HG03135 (cell line): ENCODE results near the gene MEF2C.

Experiments used
- ATAC-seq: cut with Tn5 transposase; IDR thresholded peaks from one replicate; pipeline ENCODE4 v1.9.1; 2021; ENCODE audit warnings: mild to moderate bottlenecking, moderate library complexity; ENCODE audit not compliant: unreplicated experiment

Gene MEF2C

DNA sequence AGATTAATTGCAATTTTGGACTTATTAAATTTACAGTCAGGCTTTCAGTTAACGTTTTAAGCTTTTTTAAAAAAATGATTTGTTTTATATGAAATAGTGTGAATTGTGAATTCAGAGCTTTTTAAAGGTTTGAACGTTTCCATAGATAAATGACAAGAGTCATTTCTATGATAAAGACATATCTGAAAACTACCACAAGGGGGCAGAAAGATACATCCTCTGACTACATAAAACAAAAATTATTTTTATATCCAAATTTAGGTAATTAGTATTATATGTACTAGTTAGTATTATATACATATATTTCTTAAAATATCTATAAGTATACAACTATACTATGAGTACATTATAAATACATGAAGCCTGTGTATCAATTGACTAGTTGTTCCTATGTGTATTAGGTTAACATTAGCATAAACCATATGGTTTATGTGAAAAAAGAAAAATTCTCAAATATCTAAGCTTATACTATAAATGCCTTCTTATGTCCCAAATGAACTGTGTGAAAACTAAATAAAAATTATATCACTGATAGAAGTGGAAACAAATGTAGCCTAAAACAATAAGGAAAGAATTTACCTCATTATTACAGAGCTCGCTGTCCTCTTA, 155.2 kb downstream of the MEF2C start:
- ATAC-seq = no peak

DNA sequence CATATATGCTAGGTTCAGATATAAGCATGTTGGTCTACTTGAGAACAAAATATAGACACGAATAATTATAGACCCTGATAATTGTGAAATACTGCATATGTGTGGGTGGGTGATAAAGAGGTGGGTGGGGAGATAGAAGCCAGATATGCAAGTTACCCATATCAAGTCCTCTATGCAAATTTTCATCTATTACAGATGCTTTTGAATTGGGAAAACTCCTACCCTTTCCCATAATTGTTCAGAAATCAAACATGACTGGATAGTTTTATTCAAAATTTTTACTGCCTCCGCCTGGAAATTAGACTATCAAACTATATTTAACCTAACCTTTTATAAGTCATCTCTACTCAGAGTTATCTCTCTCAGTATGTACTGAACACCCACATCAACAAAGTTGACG, 157.5 kb downstream of the MEF2C start:
- no peak for ATAC-seq

DNA sequence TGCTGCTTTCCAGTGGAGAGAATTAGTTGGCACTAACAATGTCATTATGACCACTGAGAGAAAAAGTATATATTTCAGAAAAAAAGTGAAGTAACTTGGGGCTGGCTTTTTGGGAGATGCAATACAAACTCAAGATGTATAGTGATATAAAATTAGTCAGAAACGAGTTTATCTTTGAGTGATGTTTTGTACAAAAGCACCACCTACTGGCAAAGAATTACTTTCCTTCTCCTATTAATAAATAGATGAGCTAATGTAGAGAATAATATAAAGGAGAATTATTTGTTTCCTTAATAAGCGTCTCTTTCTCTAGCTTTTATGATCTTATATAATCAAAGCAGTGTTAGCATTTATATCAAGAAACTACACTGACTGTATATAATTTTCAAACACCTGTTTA, 158.8 kb downstream of the MEF2C start:
- ATAC-seq = no peak

DNA sequence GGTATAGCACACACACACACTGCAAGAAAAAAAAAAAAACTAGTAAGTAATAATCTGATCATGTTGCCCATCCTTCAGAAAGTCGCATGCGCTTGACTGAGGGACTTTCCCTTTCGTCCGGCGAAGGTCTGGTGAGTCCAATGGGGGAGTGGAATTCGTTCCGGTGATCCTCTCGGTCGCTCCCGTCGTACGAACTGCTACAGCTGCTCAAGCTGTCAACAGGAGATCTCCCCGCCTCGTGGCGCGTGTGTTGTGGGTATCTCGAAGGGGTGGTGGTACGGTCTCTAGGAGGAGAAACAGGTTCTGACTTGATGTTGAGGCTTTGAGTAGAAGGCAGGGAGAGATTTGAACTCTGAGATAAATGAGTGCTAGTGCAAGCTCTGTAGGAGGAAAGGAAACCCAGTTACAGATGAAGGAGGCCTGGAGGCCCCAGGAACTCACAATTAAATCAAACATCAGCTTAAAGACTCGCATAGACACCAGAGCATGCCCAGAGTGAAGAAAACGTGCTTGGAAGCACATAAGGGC, 160.4 kb downstream of the MEF2C start:
- no peak for ATAC-seq

DNA sequence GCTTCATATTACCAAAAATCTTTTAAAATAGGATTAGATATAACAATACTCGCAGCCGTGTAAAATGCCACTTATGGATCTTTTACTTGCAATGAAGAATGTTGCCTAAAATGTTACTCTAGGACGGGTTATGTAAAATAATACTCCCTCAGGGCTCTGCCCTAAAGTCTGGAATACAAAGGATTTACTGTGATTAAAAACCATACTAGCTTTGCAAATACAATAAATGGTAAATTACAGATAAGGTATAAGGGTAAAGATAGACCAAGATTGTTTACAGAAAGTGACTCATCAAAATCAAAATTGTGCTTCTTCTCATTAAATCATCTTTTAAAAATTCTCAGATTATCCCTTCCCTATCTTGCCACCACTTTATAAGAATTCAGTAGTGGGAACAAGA, 163.6 kb downstream of the MEF2C start:
- no peak for ATAC-seq

DNA sequence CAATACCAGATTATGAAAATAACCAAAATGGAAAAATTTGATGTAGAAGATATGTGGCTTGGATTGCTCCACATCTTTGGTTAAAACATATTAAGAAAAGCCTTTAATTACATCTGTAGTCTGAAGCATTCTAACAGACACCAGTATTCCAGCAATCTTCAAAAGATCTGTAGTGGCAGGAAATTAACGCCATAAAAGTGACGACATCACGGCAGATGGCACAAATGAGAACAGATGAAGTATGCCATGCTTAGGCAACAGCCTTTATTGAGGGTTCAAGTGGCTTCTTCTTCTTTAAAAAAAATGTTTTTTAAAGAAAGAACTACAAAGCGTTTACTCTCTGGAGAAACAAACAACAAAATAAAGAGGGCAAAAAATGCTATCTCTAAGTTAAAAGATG, 164.2 kb downstream of the MEF2C start:
- ATAC-seq = no peak

DNA sequence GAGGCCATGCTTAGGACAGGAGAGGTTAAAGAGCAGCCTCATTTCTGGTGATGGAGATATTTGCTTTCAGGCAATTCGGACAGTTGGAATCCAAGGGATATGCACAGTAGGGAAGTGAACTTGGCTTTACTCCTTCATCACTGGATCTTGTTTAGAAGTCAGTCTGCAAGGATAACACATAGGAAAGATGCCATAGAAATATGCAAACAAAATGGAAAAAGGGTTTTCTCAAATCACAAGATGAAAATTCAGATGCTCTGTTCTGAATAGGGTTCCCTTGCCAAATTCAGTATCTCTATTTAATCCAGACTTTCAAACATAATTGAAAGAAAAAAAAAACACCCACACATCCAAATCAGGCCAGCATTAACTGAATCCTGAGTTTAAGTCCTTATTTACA, 166.9 kb downstream of the MEF2C start:
- ATAC-seq = no peak

DNA sequence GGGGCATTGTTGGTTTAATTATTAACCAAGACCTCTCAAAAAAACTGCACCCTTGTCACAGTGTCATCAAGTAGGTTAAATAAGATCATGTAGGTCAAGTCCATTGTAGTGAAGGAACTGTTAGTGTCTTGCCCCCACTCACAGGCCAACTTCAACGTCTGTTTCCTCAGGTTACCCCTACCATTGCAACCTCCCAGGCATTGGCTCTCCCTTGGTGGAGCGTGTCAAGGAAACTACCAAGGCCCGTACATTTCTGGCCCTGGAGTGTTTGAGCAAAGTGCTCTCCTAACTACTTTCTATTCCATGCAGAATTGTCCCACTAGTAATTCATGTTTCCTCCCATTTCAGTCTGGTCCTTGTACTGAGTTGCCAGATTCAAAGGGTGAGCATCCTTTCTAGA, 167.5 kb downstream of the MEF2C start:
- no peak for ATAC-seq

DNA sequence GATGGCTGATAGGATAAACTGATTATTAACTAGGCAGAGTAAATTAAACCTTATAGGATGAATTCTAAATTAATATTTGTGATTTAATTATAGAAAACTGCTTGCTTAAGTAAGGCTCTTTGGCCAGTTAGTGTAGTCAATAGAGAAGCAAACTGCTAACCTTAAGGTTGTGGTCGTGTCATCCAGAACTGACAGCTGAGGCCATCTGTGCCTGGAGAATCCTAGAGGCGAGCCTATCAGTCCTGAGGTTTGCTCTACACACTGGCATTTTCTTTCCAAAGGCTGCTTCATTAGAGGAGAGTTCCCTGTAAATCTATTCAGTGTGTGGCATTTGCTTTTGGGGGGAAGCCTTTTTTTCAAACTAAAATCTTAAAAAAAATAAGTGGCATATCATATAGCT, 169.2 kb downstream of the MEF2C start:
- no peak for ATAC-seq

DNA sequence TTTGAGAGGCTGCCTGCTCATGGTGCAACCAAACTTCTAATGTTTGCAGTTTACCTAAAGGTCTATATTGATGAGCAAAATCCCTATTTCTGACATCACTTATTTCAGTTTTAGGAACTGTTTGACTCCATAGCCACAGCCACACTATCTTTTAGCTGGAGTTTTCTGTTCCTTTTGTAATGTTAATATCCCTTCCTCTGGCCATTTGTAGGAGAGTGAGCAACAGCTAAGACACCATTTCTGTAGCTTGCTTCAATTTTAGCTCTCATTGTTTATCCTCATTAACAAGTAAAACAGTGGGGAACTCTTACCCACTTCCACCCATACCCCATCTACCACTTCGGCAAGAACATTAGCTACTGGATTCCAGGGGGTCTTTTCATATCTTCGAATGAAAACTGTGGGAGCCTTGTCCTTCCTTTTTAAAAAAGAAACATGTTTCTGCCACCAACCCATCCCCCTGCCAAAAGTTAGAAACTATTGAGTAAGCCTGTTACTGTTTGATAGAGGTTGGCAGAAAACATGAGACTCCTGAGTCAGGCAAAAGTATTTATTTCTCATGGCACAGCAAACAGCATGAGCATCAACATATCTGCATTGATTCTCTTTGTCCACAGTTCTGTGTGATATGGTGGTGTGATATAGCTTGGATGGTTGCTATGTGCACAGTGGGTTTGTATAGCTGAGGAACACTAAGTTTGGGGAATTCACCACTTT, 174.1 kb downstream of the MEF2C start:
- ATAC-seq = no peak

DNA sequence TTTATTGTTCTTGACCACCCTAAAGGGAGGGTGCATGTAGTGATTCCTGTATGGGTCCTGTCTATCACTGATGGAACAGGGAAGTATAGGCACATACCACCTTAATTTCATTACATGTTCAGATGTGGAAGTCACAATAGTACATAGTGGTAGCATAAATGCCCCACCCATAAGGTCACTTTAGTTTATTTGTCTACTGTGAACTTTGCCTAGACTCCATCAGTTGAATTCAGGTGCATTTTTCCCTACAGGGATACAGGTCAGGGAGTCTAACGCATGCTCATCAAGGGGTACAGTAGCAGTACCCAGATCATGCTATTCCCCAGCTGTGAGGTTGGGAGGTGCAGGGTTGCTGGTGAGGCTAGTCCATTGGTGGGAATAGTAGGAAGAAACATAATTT, 175.0 kb downstream of the MEF2C start:
- ATAC-seq = no peak

DNA sequence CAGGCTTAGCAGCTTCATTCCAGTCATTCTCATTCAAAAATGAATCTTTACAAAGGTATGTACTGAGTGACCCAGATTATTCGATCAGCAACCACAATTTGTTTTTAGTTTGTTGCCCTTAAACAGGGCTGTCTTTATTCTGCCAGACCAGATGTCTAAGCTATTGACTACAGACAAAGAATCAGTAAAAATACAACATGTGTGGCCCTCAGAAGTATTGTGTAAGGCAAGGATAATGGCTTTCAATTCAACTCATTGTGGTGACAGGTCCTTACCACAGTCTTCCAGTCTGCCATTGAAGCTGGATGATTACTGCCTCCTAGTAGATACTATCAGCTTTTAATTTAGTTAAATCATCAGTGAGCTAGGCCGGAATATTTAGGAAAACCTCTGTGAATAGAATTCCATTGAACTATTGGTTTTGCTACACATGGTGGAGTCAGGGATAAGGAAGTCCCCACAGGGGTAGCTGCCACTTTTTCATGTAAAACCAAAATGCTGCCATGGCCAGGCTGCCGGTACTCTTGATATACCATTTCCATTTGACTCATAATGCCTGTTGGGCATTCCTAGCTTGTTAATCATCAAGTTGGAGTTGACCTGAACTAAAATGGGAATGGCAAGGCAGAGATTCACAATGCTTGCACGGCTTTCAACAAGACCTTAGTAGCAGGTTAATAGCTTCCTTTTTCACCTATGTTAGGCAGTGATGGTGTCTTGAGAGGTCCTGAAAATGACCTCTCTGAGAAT, 175.6 kb downstream of the MEF2C start:
- no peak for ATAC-seq

DNA sequence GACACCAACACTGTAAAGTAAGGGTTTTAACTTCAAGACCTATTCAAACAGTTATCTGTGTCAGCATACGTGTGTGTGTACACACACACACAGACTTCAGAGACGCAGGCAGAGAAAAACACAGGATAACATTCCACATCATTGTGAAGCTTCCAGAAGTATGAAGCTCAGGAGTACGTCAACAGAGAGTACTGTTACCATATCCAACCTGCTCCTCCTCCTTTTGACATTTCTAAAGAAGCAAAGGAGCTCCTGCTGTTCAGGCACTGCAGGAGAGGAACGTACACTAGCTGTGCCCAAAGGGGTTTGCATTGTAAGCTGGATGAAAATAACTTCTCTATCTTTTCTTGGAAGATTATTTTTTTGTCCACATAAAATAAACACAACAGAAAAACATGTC, 180.7 kb downstream of the MEF2C start:
- no peak for ATAC-seq

DNA sequence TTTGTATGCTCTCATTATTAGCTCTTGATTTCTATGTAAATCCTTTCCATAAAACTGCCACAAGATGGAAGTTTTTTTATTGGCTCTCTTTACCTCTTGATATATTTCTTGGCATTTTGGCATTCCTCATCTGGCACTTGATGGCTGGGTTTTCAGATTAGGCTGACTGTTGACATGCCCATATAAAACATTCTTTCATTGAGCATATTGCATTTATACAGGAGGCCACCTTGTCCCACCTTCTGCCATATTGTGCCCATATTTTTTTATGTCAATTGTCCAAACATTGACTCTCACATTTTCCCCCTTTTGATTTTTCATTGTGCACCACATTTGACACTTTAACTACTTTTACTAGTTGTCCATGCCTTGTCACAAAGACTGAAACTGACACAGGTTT, 182.9 kb downstream of the MEF2C start:
- ATAC-seq = no peak

DNA sequence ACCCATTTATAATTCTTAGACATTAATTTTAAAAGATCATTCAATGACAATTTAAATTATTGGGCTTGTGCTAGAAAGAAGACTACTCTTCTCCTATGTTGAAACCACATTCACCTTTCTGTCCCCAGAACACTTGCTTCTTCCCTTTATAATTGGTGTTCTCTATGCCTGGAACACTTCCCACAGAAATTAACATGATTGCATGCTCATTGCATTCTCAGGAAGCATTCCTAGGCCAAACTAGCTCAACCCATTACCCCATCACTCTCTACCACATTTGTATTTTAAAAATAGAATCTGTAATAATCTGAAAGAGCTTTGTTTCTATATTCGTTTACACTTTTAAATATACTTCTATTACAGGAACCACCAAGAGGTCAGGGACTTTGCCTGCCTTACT, 184.7 kb downstream of the MEF2C start:
- no peak for ATAC-seq

DNA sequence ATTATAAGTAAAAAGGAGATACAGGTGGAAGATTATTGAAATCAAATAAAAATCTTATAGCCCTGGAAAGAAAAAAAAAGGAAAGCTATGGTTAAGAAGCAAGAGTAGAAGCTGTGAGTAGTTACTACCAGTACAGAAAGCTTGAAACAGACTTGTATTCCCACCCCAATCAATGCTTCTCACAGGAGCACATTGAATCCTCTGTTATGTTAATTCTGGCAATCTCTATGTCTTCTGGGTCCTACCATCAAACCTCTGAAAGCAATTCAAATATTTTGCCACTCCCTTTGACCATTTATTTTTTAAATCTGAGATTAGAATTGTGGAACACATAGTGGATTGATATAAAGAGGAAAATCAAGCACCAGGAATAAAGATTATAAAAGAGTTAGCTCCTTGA, 186.5 kb downstream of the MEF2C start:
- no peak for ATAC-seq

DNA sequence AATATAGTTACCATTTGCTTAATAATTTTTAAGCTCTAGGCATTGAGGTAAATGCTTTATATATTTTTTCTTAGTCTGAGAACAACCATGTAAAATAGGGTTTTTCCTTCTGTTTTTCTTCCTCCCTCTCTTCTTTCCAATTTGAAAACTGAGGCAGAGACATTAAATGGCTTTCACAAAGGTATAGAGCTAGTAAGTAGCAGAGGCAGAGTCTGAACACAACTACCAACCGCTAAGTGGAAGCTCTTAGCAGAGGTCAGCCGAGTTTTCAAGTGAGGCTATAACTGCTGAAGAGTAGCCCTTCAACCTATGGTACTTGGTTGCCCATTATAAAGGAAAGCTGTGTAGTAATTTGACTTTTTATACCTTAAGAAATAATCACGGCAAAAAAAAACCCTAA, 187.1 kb downstream of the MEF2C start:
- ATAC-seq = no peak

DNA sequence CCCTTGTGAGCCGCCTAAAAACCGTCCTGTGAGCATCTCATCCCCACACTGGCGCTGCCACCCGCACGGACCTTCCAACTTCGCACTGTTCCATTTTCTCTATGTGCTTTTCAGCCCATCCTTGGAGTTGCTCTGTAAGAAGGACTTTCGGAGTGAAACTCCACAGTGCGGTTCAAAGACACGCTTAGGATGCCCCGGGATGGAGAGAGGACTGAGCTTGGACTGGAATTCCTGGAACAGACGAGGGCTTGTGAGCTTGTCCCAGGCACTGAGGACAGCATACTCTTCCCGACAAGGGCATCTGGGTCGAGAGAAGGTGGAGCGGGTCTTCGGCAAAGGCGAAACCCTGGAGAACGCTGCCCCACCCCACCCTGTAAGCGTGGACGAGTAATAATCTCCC, 187.8 kb downstream of the MEF2C start:
- no peak for ATAC-seq

DNA sequence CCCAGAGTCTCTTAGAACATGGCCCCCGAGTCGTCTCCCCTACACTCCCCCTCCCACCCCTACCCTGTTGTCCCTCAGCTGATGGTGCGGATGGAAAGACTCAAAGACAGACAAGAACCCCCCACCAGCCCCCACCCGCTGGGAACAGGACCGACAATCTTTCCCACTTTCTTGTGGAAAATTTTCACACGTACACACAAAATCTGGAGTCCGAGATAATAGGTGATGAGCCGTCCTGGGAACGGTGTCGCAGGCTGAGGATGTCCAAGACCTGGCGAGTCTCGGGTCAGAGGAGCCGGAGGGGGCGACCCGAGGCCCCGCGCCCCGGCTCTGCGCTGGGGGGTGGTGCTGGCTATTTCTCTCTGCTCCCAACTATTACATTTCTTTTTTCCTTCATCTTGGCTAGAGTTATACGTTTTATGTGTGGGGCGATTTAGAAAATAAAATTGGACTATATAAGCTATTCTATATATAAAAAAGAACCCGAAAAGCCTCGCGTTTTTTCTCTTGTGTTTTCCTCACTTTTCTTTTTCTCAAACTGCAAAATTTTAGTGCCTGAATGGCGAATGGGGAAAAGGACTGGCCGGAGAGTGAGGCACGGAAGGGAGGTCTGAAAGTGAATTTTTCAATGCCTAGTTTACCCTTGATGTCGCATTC, 188.8 kb downstream of the MEF2C start:
- no peak for ATAC-seq

DNA sequence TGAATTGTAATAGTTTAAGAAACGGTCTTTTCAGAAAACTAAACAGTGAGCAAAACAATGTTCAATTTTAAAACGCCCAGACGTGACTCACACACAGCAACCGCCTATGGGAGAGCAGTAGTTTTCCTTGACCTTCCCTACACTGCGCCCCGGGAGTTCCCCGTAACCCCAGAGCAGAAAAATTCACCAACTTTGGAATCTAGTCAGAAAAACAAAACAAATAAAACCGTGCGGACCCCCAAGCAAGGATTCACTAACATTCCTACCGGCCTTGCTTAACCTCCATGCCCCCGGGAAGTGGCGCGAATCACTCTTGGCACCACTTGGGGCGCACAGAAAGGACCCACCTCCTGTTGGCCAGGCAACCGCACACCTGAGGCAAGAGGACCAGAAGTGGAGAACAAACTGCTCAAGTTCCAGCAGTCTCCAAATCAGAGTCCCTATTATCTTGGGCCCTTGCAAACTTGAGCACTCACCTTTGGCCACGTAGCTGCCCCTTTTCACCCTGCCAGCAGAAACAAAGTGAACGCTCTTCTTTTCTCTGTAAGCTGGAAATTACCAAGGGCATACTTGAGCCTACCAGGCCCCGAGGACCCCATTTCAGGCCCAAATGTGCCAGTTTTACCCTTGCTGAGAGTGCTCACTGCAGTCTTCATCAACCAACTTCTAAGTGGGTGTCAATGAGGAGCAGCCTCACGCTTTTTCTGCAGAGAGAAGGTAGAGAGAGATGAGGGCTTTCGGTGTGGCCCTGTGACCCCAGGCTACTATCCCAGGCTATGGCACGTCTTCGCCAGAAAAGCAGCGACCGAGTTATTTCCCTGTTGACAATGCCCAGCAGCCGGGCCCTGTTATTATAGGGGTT, 189.7 kb downstream of the MEF2C start:
- no peak for ATAC-seq
